HG03060 (cell line): ENCODE data around the gene NRTN.
"Not testable (repeated sequence)": the region's sequence is repeated elsewhere in the genome, so short reads cannot be mapped to it uniquely, and the experiment has no call there.

ENCODE experiments used
- ATAC-seq: cut with Tn5 transposase; IDR thresholded peaks from one replicate; pipeline ENCODE4 v1.9.1; 2021; ENCODE audit warnings: low read depth, moderate number of reproducible peaks; ENCODE audit not compliant: unreplicated experiment

The NRTN gene

GRCh38 chr19:5864013-5864720 lies 59.3 kb downstream of the NRTN start:
- ATAC-seq, result no peak

GRCh38 chr19:5864725-5865486 lies 60.0 kb downstream of the NRTN start:
- ATAC-seq, result no peak

GRCh38 chr19:5865772-5866171 lies 60.9 kb downstream of the NRTN start:
- no peak for ATAC-seq

GRCh38 chr19:5867201-5868136 lies 62.6 kb downstream of the NRTN start:
- no peak for ATAC-seq

GRCh38 chr19:5870986-5871394 lies 66.1 kb downstream of the NRTN start:
- no peak for ATAC-seq

GRCh38 chr19:5873617-5874199 lies 68.8 kb downstream of the NRTN start:
- no peak for ATAC-seq

GRCh38 chr19:5874496-5874895 lies 69.6 kb downstream of the NRTN start:
- not testable (repeated sequence) for ATAC-seq

GRCh38 chr19:5877427-5877826 lies 72.6 kb downstream of the NRTN start:
- no peak for ATAC-seq

- no peak for ATAC-seq
Observed at GRCh38 chr19:5877882-5878281, 73.0 kb downstream of the NRTN start.
